Measurements from ENCODE around the gene RFX3. TPM values are rescaled to one million over a fixed set of nuclear protein-coding genes. Genes with fewer than 3 reads are reported as not detected.
A peak's percentile ranks its signal among the peaks of the same experiment; 100 is the strongest.

Gene RFX3
- total RNA-seq, 1 experiment from 2014 or later = 7.4 TPM

DNA sequence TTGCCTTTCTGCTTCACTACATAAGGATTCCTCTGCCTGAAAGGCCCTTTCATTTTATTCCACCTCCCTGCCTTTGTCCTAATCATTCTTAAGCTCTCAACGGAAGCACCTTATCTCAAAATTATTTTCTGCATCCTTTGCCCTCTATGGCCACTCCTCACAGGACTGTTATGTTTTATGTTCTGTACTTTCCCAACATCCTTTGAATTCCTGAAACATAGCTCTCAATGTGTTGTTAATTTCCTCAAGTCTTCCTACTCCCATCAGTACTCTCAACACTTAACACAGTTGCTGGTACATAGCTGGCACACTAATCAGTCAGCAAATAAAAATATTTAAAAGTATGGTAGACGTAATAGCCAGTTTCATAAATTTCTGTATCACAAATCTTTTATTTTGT is 193.0 kb downstream of the RFX3 start:
- Histone ChIP-seq H3K36me3 (ENCODE audit: insufficient read depth, low read length, poor library complexity, severe bottlenecking) (no peaks in the 10 kb centered on the region), H3K9me3 (ENCODE audit: low read depth, low read length, poor library complexity, severe bottlenecking) (no peaks in the 10 kb centered on the region), H3K4me1 (ENCODE audit: insufficient read depth, low read length, poor library complexity, severe bottlenecking) (no peaks in the 10 kb centered on the region), H3K4me3 (ENCODE audit: low read depth, low read length, poor library complexity, severe bottlenecking) (no peak overlapping the region), H3K27me3 (replicated peaks; ENCODE audit: insufficient read depth, low read depth, low read length, poor library complexity) (no peaks in the 10 kb centered on the region), H3K27ac (ENCODE audit: low read depth, low read length, poor library complexity, severe bottlenecking) (no peak overlapping the region)
- no TSS peak for BruUV-seq (replicated peaks)
- ChIA-PET POLR2A (ENCODE audit: low non-redundant PET) (no interaction called here), CTCF (no interaction called here)
- TF ChIP-seq EZH2 (IDR thresholded peaks at IDR 0.05; ENCODE audit: borderline replicate concordance, low read depth, low read length, poor library complexity, severe bottlenecking) (no peak), CTCF (conservative IDR thresholded peaks at IDR 0.05; ENCODE audit: low read depth, low read length) (no peak)
- intact Hi-C loops (cut with micrococcal nuclease; ENCODE audit: unreplicated experiment) = loop anchor here (5.0 kb wide), 1 partner anchor 114 kb away; no protein-coding TSS in a partner anchor
- no peak for DNase-seq (ENCODE audit: low spot score)

- intact Hi-C loops (cut with micrococcal nuclease; ENCODE audit: unreplicated experiment) = loop anchor here (5.0 kb wide), 1 partner anchor 116 kb away; no protein-coding TSS in a partner anchor
- no TSS peak for BruUV-seq (replicated peaks)
- no peaks in the 10 kb centered on the region for H3K4me1 ChIP-seq (ENCODE audit: insufficient read depth, low read length, poor library complexity, severe bottlenecking)
- no peak overlapping the region for H3K27ac ChIP-seq (ENCODE audit: low read depth, low read length, poor library complexity, severe bottlenecking)
- H3K36me3 ChIP-seq (ENCODE audit: insufficient read depth, low read length, poor library complexity, severe bottlenecking) = no peaks in the 10 kb centered on the region
- no peak overlapping the region for H3K4me3 ChIP-seq (ENCODE audit: low read depth, low read length, poor library complexity, severe bottlenecking)
- CTCF ChIA-PET = interaction anchor here (2.0 kb wide), 1 partner anchor 109 kb away, joined by 8 read pairs; no protein-coding TSS in a partner anchor
- H3K27me3 ChIP-seq (replicated peaks; ENCODE audit: insufficient read depth, low read depth, low read length, poor library complexity) = no peaks in the 10 kb centered on the region
- no peaks in the 10 kb centered on the region for H3K9me3 ChIP-seq (ENCODE audit: low read depth, low read length, poor library complexity, severe bottlenecking)
- TF ChIP-seq EZH2 (IDR thresholded peaks at IDR 0.05; ENCODE audit: borderline replicate concordance, low read depth, low read length, poor library complexity, severe bottlenecking) = no peak
- TF ChIP-seq CTCF (conservative IDR thresholded peaks at IDR 0.05; ENCODE audit: low read depth, low read length) = peak; percentile 74
- DNase-seq (ENCODE audit: low spot score) = peak; percentile 55
- POLR2A ChIA-PET (ENCODE audit: low non-redundant PET) = no interaction called here
Observed at GRCh38 chr9:3331801-3332200, 194.0 kb downstream of the RFX3 start.

DNA sequence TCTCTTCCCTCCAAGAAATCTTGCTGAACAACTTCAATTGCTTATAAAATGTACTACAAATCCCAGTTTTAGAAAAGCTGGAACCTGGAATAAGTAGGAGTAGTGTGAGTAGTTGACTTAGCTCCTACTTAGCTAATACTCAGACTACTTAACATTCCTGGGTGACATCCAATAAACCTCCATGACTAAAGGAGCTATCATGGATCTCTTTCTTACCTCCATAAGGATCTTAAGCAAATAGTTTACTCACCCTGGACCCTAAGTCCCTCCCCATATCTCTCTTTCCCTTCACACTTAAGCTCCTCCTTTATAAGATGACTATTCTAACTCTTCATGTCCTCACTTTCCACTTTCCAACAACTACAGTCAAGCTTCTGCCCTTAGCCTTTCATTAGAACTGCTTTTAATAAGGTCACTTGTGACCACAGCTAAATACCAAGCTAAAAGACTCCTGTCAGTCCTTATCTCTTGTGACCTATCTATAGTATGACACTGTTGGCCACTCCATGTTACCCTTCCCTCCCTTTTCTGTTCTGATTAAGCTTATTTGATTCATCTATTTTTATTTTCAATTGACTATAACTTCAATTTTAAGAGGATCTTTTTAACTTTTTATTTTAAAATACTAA is 194.9 kb downstream of the RFX3 start:
- Histone ChIP-seq H3K4me3 (ENCODE audit: low read depth, low read length, poor library complexity, severe bottlenecking) (no peak overlapping the region), H3K36me3 (ENCODE audit: insufficient read depth, low read length, poor library complexity, severe bottlenecking) (no peaks in the 10 kb centered on the region), H3K4me1 (ENCODE audit: insufficient read depth, low read length, poor library complexity, severe bottlenecking) (no peaks in the 10 kb centered on the region), H3K9me3 (ENCODE audit: low read depth, low read length, poor library complexity, severe bottlenecking) (no peaks in the 10 kb centered on the region), H3K27me3 (replicated peaks; ENCODE audit: insufficient read depth, low read depth, low read length, poor library complexity) (no peaks in the 10 kb centered on the region), H3K27ac (ENCODE audit: low read depth, low read length, poor library complexity, severe bottlenecking) (no peak overlapping the region)
- BruUV-seq (replicated peaks) = no TSS peak
- POLR2A ChIA-PET (ENCODE audit: low non-redundant PET) = no interaction called here
- no peak for TF ChIP-seq CTCF (conservative IDR thresholded peaks at IDR 0.05; ENCODE audit: low read depth, low read length)
- no peak for TF ChIP-seq EZH2 (IDR thresholded peaks at IDR 0.05; ENCODE audit: borderline replicate concordance, low read depth, low read length, poor library complexity, severe bottlenecking)
- DNase-seq (ENCODE audit: low spot score) = peak; percentile 41
- CTCF ChIA-PET = interaction anchor here (0.7 to 2.0 kb wide), 2 partner anchors 90 to 110 kb away, joined by 5 to 8 read pairs; no protein-coding TSS in a partner anchor
- intact Hi-C loops (cut with micrococcal nuclease; ENCODE audit: unreplicated experiment) = loop anchor here (5.0 kb wide), 1 partner anchor 116 kb away; no protein-coding TSS in a partner anchor
